Esophagus muscularis mucosa (tissue), 3 donors: Measurements from ENCODE around the gene PLPP6.

Source experiments
- POLR2A ChIP-seq: fragments of 450-650 bp; IDR thresholded peaks from one replicate; pipeline ENCODE4 v1.6.1; 2017; ENCODE audit warnings: antibody characterized with exemption, moderate library complexity, mild to moderate bottlenecking, low read depth
- POLR2AphosphoS5 ChIP-seq, 2 donors: sonication (generic); formaldehyde crosslinking; IDR thresholded peaks; one replicate each; pipeline ENCODE4 v1.6.1; 2017; ENCODE audit warnings: antibody characterized with exemption in 2 of 2
- TF ChIP-seq, protein P1 (sequence below), 3 experiments: fragments of 200-600 bp in 2 of 3; fragments of 450-650 bp in 1 of 3; sonication (generic) in 2 of 3; IDR thresholded peaks; one replicate each; pipeline ENCODE4 v1.5.1; 2017 to 2019; ENCODE audit warnings: antibody characterized with exemption in 3 of 3, mild to moderate bottlenecking in 2 of 3, moderate library complexity in 1 of 3

DNA sequence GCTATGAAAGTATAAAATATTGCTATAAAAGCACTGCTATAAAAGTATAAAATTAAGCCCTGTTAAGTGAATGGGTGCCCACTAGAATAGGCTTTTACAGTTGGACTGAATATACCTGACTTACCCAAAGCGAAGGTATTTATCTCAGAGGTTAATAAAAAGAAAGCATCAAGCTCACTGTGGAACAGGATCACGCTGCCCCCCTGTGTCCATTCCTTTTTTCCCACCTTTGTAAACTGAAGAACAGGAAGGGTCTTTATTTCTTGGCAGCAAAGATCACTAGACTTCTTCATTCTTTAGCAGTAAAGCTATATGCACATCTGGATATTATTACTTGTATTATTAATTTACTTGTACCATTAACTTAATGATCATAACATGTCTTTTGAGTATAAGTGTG, 22.1 kb upstream of the PLPP6 start:
- TF ChIP-seq, protein P1, sequence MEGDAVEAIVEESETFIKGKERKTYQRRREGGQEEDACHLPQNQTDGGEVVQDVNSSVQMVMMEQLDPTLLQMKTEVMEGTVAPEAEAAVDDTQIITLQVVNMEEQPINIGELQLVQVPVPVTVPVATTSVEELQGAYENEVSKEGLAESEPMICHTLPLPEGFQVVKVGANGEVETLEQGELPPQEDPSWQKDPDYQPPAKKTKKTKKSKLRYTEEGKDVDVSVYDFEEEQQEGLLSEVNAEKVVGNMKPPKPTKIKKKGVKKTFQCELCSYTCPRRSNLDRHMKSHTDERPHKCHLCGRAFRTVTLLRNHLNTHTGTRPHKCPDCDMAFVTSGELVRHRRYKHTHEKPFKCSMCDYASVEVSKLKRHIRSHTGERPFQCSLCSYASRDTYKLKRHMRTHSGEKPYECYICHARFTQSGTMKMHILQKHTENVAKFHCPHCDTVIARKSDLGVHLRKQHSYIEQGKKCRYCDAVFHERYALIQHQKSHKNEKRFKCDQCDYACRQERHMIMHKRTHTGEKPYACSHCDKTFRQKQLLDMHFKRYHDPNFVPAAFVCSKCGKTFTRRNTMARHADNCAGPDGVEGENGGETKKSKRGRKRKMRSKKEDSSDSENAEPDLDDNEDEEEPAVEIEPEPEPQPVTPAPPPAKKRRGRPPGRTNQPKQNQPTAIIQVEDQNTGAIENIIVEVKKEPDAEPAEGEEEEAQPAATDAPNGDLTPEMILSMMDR (IDR thresholded peaks at IDR 0.05), result peak; percentile 56 to 62 (median 61)
- no peak for TF ChIP-seq POLR2A
- no peak for TF ChIP-seq POLR2AphosphoS5 (IDR thresholded peaks at IDR 0.05)
